Caco-2 (cell line): Measurements from ENCODE around the gene IL12RB2. TPM values are rescaled to one million over a fixed set of nuclear protein-coding genes. Genes with fewer than 3 reads are reported as not detected.

Experiments
- BruUV-seq: library from RNA; stranded (reverse); fragments of 400-500 nt; replicated peaks from 2 replicates; lab custom pipeline; 2021; lab: Mats Ljungman, UMichigan
- CTCF ChIA-PET: fragments of 300-600 bp; sonication (Branson Sonifier 250); formaldehyde crosslinking; loops from one replicate; lab custom pipeline; 2022; ENCODE audit warnings: antibody characterized with exemption; lab: Charles Lee
- POLR2A ChIA-PET: fragments of 300-600 bp; sonication (Branson Sonifier 250); formaldehyde crosslinking; loops from one replicate; lab custom pipeline; 2022; ENCODE audit warnings: antibody characterized with exemption; lab: Charles Lee
- DNase-seq, 2 experiments: peaks; one replicate each; pipeline versions ENCODE4 v3.0.0 to v3.0.0-alpha.2; 2020 to 2022
- H3K27me3 ChIP-seq: replicated peaks from 2 replicates; pipeline ENCODE4 v1.6.0; 2011; ENCODE audit warnings: low read length; ENCODE audit not compliant: control insufficient read depth, insufficient read depth
- H3K36me3 ChIP-seq: 2 replicates; pipeline ENCODE4 v1.5.1; 2011; ENCODE audit warnings: low read length; ENCODE audit not compliant: control insufficient read depth, insufficient read depth
- H3K4me1 ChIP-seq: fragments of 250-450 bp; sonication (Bioruptor Pico); 2 replicates; pipeline ENCODE4 v1.5.1; 2020; ENCODE audit warnings: mild to moderate bottlenecking
- H3K4me3 ChIP-seq: 2 replicates; pipeline ENCODE4 v1.5.1; 2011; ENCODE audit warnings: low read depth, mild to moderate bottlenecking, control low read depth, low read length
- H3K9me3 ChIP-seq: fragments of 250-450 bp; sonication (Bioruptor Pico); 2 replicates; pipeline ENCODE4 v1.5.1; 2020; ENCODE audit warnings: mild to moderate bottlenecking, moderate library complexity
- H3K27ac Mint-ChIP-seq: one replicate; pipeline ENCODE4 v1.8.0; 2022; ENCODE audit warnings: mixed read lengths; ENCODE audit not compliant: unreplicated experiment
- H3K27me3 Mint-ChIP-seq: one replicate; pipeline ENCODE4 v1.8.0; 2022; ENCODE audit warnings: mixed read lengths; ENCODE audit not compliant: insufficient read depth, unreplicated experiment
- H3K36me3 Mint-ChIP-seq: one replicate; pipeline ENCODE4 v1.8.0; 2022; ENCODE audit warnings: mild to moderate bottlenecking, mixed read lengths; ENCODE audit not compliant: insufficient read depth, unreplicated experiment
- H3K4me1 Mint-ChIP-seq: one replicate; pipeline ENCODE4 v1.8.0; 2022; ENCODE audit warnings: low read depth, mixed read lengths; ENCODE audit not compliant: unreplicated experiment
- H3K4me3 Mint-ChIP-seq: one replicate; pipeline ENCODE4 v1.8.0; 2022; ENCODE audit warnings: mild to moderate bottlenecking, moderate library complexity, mixed read lengths; ENCODE audit not compliant: unreplicated experiment
- H3K9me3 Mint-ChIP-seq: one replicate; pipeline ENCODE4 v1.8.0; 2022; ENCODE audit warnings: mixed read lengths; ENCODE audit not compliant: unreplicated experiment
- CTCF ChIP-seq, 2 experiments: fragments of 200-600 bp in 1 of 2; IDR thresholded peaks; 1 replicate in 1 of 2; 2 replicates in 1 of 2; pipeline versions ENCODE4 v1.5.1 to v1.8.0; 2011 to 2022; ENCODE audit warnings: antibody characterized with exemption in 1 of 2, control low read depth in 1 of 2, inconsistent platforms in 1 of 2, low read depth in 1 of 2, low read length in 1 of 2, mild to moderate bottlenecking in 1 of 2, moderate library complexity in 1 of 2; ENCODE audit not compliant: insufficient read depth in 1 of 2, severe bottlenecking in 1 of 2, unreplicated experiment in 1 of 2
- intact Hi-C: fragments of 100-400 bp; cut with micrococcal nuclease; formaldehyde crosslinking; loops from one replicate; pipeline ENCODE4 v1.10.0; 2022; ENCODE audit not compliant: unreplicated experiment
- total RNA-seq: library from RNA; stranded (reverse); gene quantifications from 2 replicates; pipeline ENCODE4 v1.2.3, GENCODE V29; 2022

The IL12RB2 gene
- total RNA-seq, 1 experiment from 2014 or later, result 0.54 TPM

DNA sequence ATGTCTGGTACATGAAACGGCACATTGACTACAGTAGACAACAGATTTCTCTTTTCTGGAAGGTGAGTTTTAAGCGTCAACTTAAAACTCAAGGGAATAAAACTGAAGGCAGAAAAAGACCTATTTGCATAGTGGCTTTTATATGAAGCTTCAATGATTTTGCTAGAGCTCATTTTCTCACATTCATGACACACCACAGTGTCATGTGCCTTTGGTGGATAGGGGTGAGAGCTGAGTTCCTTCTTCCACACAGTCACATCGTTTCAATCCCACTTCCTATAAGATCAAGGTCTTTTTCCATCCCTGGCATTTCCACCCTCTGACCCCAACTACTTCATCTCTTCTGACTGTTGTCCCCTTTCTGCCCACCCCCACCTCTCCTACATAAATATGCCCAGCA is 31.0 kb downstream of the IL12RB2 start:
- no peak for DNase-seq
- no TSS peak for BruUV-seq
- CTCF ChIA-PET, result no interaction called here
- Histone ChIP-seq H3K9me3 (no peaks in the 10 kb centered on the region), H3K36me3 (no peaks in the 10 kb centered on the region), H3K27me3 (no peaks in the 10 kb centered on the region), H3K4me1 (no peaks in the 10 kb centered on the region), H3K4me3 (no peak overlapping the region)
- POLR2A ChIA-PET, result no interaction called here
- Mint-ChIP-seq H3K27me3 (no peaks in the 10 kb centered on the region), H3K36me3 (no peaks in the 10 kb centered on the region), H3K4me1 (no peaks in the 10 kb centered on the region), H3K4me3 (no peak overlapping the region), H3K9me3 (no peaks in the 10 kb centered on the region), H3K27ac (no peak overlapping the region)
- intact Hi-C loops, result no loop called here
- no peak for TF ChIP-seq CTCF (IDR thresholded peaks at IDR 0.05; ENCODE audit: insufficient read depth in 1 of 2, low read depth in 1 of 2, low read length in 1 of 2, severe bottlenecking in 1 of 2, unreplicated experiment in 1 of 2)

DNA sequence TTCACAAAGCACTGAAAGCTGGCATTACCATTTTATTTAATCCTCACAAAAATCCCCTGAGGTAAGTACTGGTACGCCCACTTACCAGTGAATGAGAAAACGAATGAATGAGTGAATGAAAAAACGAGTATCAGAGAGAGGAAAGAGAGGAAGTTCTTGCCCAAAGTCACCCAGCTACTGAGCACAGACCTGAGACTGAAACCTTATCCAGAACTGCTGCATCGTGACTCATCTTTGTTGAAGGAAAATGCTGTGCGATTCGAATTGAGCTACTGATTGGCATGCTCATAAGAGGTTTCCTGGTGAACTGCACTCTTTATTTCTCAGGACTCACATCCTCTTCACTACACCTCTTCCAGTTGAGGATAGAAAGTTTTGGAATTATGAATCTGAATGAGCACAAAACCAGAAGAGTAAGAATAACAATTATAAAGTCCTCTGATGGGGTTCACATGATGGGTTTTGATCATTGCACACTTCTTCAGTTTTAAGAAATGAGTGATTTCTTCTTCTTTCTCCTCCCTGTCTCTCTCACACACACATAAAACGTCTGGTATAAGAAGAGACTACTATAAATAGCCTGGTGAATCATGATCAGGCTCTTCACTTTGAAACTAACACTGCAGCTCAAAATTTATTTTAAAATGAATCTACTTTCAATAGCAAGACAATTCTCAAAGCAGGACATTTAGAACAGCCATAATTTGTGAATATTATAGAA is 32.1 kb downstream of the IL12RB2 start:
- H3K9me3 ChIP-seq, result no peaks in the 10 kb centered on the region
- POLR2A ChIA-PET, result no interaction called here
- no peak for TF ChIP-seq CTCF (IDR thresholded peaks at IDR 0.05; ENCODE audit: insufficient read depth in 1 of 2, low read depth in 1 of 2, low read length in 1 of 2, severe bottlenecking in 1 of 2, unreplicated experiment in 1 of 2)
- no peak overlapping the region for H3K4me3 ChIP-seq
- H3K4me1 ChIP-seq, result no peaks in the 10 kb centered on the region
- Mint-ChIP-seq H3K4me1 (no peaks in the 10 kb centered on the region), H3K4me3 (no peak overlapping the region), H3K27ac (no peak overlapping the region), H3K9me3 (no peaks in the 10 kb centered on the region), H3K27me3 (no peaks in the 10 kb centered on the region), H3K36me3 (no peaks in the 10 kb centered on the region)
- H3K36me3 ChIP-seq, result no peaks in the 10 kb centered on the region
- DNase-seq, result no peak
- no peaks in the 10 kb centered on the region for H3K27me3 ChIP-seq
- intact Hi-C loops, result no loop called here
- no TSS peak for BruUV-seq
- CTCF ChIA-PET, result interaction anchor here (0.6 kb wide), 1 partner anchor 426 kb away, joined by 4 read pairs; no protein-coding TSS in a partner anchor

GRCh38 chr1:67342076-67342890 is 34.6 kb downstream of the IL12RB2 start:
- H3K36me3 ChIP-seq, result no peaks in the 10 kb centered on the region
- H3K9me3 ChIP-seq, result no peaks in the 10 kb centered on the region
- POLR2A ChIA-PET, result no interaction called here
- no peaks in the 10 kb centered on the region for H3K27me3 Mint-ChIP-seq
- no peak for TF ChIP-seq CTCF (IDR thresholded peaks at IDR 0.05; ENCODE audit: insufficient read depth in 1 of 2, low read depth in 1 of 2, low read length in 1 of 2, severe bottlenecking in 1 of 2, unreplicated experiment in 1 of 2)
- no peaks in the 10 kb centered on the region for H3K4me1 ChIP-seq
- no peaks in the 10 kb centered on the region for H3K4me1 Mint-ChIP-seq
- no TSS peak for BruUV-seq
- intact Hi-C loops, result no loop called here
- CTCF ChIA-PET, result no interaction called here
- no peaks in the 10 kb centered on the region for H3K9me3 Mint-ChIP-seq
- DNase-seq, result no peak
- H3K4me3 Mint-ChIP-seq, result no peak overlapping the region
- no peaks in the 10 kb centered on the region for H3K36me3 Mint-ChIP-seq
- H3K4me3 ChIP-seq, result no peak overlapping the region
- no peak overlapping the region for H3K27ac Mint-ChIP-seq
- no peaks in the 10 kb centered on the region for H3K27me3 ChIP-seq
